Adrenal gland (tissue), 12 donors: ENCODE results near the gene KCNIP1. TPM values are rescaled to one million over a fixed set of nuclear protein-coding genes. Genes with fewer than 3 reads are reported as not detected.
A peak's percentile ranks its signal among the peaks of the same experiment; 100 is the strongest.

Experiments
- DNase-seq, 7 donors: peaks; one replicate each; pipeline ENCODE4 v3.0.0-alpha.2; 2019 to 2020
- H3K27ac ChIP-seq, 5 donors: fragments of 200-600 bp; sonication (generic) in 4 of 5; 1 replicate in 3 of 5; 2 replicates in 2 of 5; pipeline versions ENCODE4 v1.5.1 to v1.8.0; 2016 to 2020; ENCODE audit warnings: mild to moderate bottlenecking in 1 of 5
- H3K27me3 ChIP-seq: fragments of 200-600 bp; 2 replicates; pipeline ENCODE4 v1.8.0; 2021
- H3K36me3 ChIP-seq, 2 donors: fragments of 200-600 bp; replicated peaks in 1 of 2; 1 replicate in 1 of 2; 2 replicates in 1 of 2; pipeline versions ENCODE4 v1.5.1 to v1.8.0; 2018 to 2022
- H3K4me1 ChIP-seq, 2 donors: fragments of 200-600 bp; replicated peaks in 1 of 2; 1 replicate in 1 of 2; 2 replicates in 1 of 2; pipeline versions ENCODE4 v1.5.1 to v1.8.0; 2018 to 2021
- H3K4me3 ChIP-seq, 4 donors: fragments of 200-600 bp; sonication (generic) in 3 of 4; one replicate each; pipeline ENCODE4 v1.5.1; 2016 to 2018
- H3K9me3 ChIP-seq, 3 donors: fragments of 200-600 bp; sonication (generic) in 1 of 3; replicated peaks in 1 of 3; 1 replicate in 2 of 3; 2 replicates in 1 of 3; pipeline versions ENCODE4 v1.5.1 to v1.8.0; 2016 to 2021
- POLR2A ChIP-seq, 2 donors: fragments of 450-650 bp; IDR thresholded peaks; one replicate each; pipeline ENCODE4 v1.6.1; 2017; ENCODE audit warnings: antibody characterized with exemption in 2 of 2, mild to moderate bottlenecking in 2 of 2, moderate library complexity in 1 of 2
- WGBS, 4 donors: extraction: QIAGEN DNeasy Blood & Tissue Kit in 2 of 4; methylation state at CpG; one replicate each; pipeline versions ENCODE4 v1.1.5 to v1.1.7; 2013 to 2017; 5-methylcytosine and 5-hydroxymethylcytosine counted together
- intact Hi-C, 2 donors: fragments of 100-400 bp; cut with DNase I; formaldehyde crosslinking; loops; one replicate each; pipeline versions ENCODE4 v1.14.1 to v1.15.0; 2022 to 2023
- polyA plus RNA-seq, 3 donors: library from polyadenylated mRNA; stranded (reverse); fragments of 200-250 nt in 2 of 3; fragments of 350-450 nt in 1 of 3; fragmentation: Illumina TruSeq in 1 of 3; extraction: RNeasy Lipid Tissue Mini Kit (QIAGEN cat#74804) in 1 of 3; gene quantifications; one replicate each; pipeline ENCODE4 v1.2.3, GENCODE V29; 2013 to 2014
- total RNA-seq, 9 donors: library from RNA; depleted of rRNA in 4 of 9; stranded (reverse); fragments of >200 nt in 4 of 9; fragments of 120-200 nt in 1 of 9; fragmentation: NEBNext Ultra II Directional in 1 of 9; extraction: Animal tissue kit (Norgen Biotek cat#: 25700) in 1 of 9; gene quantifications; one replicate each; pipeline versions ENCODE4 v1.1.0 to v1.2.4, GENCODE V29; 2013 to 2023
- TF ChIP-seq, protein P1 (sequence below), 6 experiments: fragments of 450-650 bp in 4 of 6; fragments of 200-600 bp in 2 of 6; sonication (generic) in 1 of 6; IDR thresholded peaks; 1 replicate in 5 of 6; 2 replicates in 1 of 6; pipeline versions ENCODE4 v1.5.1 to v1.8.0; 2016 to 2021; ENCODE audit warnings: antibody characterized with exemption in 6 of 6, mild to moderate bottlenecking in 2 of 6, moderate library complexity in 1 of 6
- donor health status: healthy with polysubstance abuse.
- donor health status: Bipolar disorder and iron deficiency.
- donor health status: DM: yes; HTN: yes; CAD: no.
- donor health status: DM: no; HTN: no; CAD: no.
- donor health status: DM: no; HTN: no; CAD: no.
- donor health status: DM: yes; HTN: yes; CAD: no.

The KCNIP1 gene
- total and polyA plus RNA-seq, 12 donors = 0.14 to 12.6 (median 1.7) TPM; not detected in 1

GRCh38 chr5:170617533-170618490 lies 114.0 kb downstream of the KCNIP1 start:
- no peak for DNase-seq
- Histone ChIP-seq H3K4me1 (peaks cover 7 to 21% of the 10 kb centered on the region in 2 donors), H3K4me3 (no peak overlapping the region), H3K27me3 (no peaks in the 10 kb centered on the region), H3K36me3 (no peaks in the 10 kb centered on the region), H3K9me3 (no peaks in the 10 kb centered on the region), H3K27ac (no peak overlapping the region)
- intact Hi-C loops = no loop called here
- WGBS, 4 donors = 15 to 28% (median 25%) methylated on average over 7 of the region's 7 CpGs
- no peak for TF ChIP-seq POLR2A (IDR thresholded peaks at IDR 0.05)
- TF ChIP-seq, protein P1, sequence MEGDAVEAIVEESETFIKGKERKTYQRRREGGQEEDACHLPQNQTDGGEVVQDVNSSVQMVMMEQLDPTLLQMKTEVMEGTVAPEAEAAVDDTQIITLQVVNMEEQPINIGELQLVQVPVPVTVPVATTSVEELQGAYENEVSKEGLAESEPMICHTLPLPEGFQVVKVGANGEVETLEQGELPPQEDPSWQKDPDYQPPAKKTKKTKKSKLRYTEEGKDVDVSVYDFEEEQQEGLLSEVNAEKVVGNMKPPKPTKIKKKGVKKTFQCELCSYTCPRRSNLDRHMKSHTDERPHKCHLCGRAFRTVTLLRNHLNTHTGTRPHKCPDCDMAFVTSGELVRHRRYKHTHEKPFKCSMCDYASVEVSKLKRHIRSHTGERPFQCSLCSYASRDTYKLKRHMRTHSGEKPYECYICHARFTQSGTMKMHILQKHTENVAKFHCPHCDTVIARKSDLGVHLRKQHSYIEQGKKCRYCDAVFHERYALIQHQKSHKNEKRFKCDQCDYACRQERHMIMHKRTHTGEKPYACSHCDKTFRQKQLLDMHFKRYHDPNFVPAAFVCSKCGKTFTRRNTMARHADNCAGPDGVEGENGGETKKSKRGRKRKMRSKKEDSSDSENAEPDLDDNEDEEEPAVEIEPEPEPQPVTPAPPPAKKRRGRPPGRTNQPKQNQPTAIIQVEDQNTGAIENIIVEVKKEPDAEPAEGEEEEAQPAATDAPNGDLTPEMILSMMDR (IDR thresholded peaks at IDR 0.05) = no peak

DNA sequence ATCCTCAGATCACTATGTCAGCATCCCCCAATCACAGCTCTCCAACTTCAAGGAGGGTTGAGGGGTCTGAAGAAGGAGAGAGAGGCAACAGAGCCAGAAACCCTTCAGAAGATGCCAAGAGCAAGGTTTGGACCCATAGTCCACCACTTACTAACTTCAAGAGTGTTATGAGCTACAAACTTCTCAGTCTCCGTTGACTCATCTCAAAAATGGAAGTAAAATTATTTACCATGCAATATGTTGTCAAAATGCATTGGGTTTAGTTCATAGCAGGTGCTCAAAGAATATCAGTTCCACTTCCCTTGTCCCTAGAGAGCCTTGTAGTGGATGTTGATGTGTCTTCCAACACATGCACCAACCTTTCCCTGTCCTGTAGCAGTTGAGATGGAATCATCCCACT lies 116.0 kb downstream of the KCNIP1 start:
- TF ChIP-seq, protein P1 (IDR thresholded peaks at IDR 0.05) = no peak
- no peak for TF ChIP-seq POLR2A (IDR thresholded peaks at IDR 0.05)
- Histone ChIP-seq H3K27me3 (no peaks in the 10 kb centered on the region), H3K4me1 (peaks cover 0 to 8% of the 10 kb centered on the region in 2 donors), H3K9me3 (no peaks in the 10 kb centered on the region), H3K27ac (no peak overlapping the region), H3K36me3 (no peaks in the 10 kb centered on the region), H3K4me3 (no peak overlapping the region)
- intact Hi-C loops = loop anchor here in 1 of 2 donors (5.0 kb wide), 1 partner anchor 183 kb away; no protein-coding TSS in a partner anchor
- DNase-seq = no peak
- WGBS, 4 donors = 75 to 94% (median 85%) methylated on average over 1 of the region's 1 CpG

DNA sequence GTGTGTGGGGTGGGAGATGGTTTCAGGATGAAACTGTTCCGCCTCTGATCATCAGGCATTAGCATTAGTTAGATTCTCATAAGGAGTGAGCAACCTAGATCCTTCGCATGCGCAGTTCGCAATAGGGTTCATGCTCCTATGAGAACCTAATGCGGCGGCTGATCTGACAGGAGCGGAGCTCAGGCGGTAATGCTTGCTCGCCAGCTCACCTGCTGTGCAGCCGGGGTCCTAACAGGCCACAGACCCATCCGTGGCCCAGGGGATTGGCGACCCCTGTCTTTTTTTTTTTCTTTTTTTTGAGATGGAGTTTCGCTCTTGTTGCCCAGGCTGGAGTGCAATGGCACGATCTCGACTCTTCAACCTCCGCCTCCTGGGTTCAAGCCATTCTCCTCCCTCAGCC lies 119.1 kb downstream of the KCNIP1 start:
- intact Hi-C loops = loop anchor here in 1 of 2 donors (5.0 kb wide), 1 partner anchor 186 kb away; no protein-coding TSS in a partner anchor
- WGBS, 4 donors = 79 to 93% (median 88%) methylated on average over 16 of the region's 16 CpGs
- TF ChIP-seq, protein P1 (IDR thresholded peaks at IDR 0.05) = no peak
- TF ChIP-seq POLR2A (IDR thresholded peaks at IDR 0.05) = no peak
- H3K4me1 ChIP-seq = no peaks in the 10 kb centered on the region
- no peaks in the 10 kb centered on the region for H3K27me3 ChIP-seq
- DNase-seq = peak in 1 of 7 donors; percentile 4
- no peak overlapping the region for H3K4me3 ChIP-seq
- H3K9me3 ChIP-seq = no peaks in the 10 kb centered on the region
- no peak overlapping the region for H3K27ac ChIP-seq
- no peaks in the 10 kb centered on the region for H3K36me3 ChIP-seq

DNA sequence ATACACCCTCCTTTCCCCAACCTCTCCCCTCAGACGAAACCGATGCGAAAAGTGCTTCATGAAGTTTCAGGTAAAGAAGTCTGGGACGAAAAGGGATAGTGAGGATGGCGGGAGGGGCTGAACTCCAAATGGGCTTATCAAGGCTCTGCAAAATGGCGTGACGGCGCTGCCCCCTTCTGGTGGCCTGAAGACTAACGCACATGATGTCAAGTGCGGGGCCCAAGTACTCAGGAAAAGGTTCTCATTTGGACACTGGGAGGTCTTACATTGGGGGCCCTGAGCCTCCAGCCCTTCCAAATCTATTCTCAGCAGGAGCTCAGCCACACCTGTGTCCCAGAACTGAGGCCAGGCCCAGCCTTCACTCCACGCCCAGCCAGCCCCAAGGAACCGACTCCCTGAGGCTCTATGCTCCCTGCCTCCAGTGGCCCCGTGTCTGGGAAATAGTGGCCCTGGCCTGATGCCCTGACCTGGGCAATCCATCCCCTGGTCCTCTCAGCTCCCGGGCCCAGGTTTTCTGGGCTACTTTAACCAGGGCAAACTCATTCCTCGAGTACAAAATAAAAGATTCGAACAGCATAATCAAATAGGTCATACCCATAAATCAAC lies 119.9 kb downstream of the KCNIP1 start:
- no peak overlapping the region for H3K27ac ChIP-seq
- TF ChIP-seq, protein P1 (IDR thresholded peaks at IDR 0.05) = peak; percentile 49 to 88 (median 80)
- TF ChIP-seq POLR2A (IDR thresholded peaks at IDR 0.05) = no peak
- no peaks in the 10 kb centered on the region for H3K4me1 ChIP-seq
- H3K36me3 ChIP-seq = no peaks in the 10 kb centered on the region
- H3K4me3 ChIP-seq = no peak overlapping the region
- WGBS, 4 donors = 40 to 44% (median 43%) methylated on average over 15 to 16 of the region's 16 CpGs
- intact Hi-C loops = loop anchor here in 1 of 2 donors (5.0 kb wide), 1 partner anchor 186 kb away; no protein-coding TSS in a partner anchor
- DNase-seq = peak; percentile 54 to 84 (median 74)
- H3K27me3 ChIP-seq = no peaks in the 10 kb centered on the region
- H3K9me3 ChIP-seq = no peaks in the 10 kb centered on the region
